Loucy (cell line): Measurements from ENCODE around the gene CDC42BPA.

ENCODE experiments used
- H2AFZ ChIP-seq: fragments of 200-600 bp; sonication (generic); 2 replicates; pipeline ENCODE4 v1.6.0; 2016; ENCODE audit warnings: antibody characterized with exemption, mild to moderate bottlenecking, low read length, moderate library complexity
- H3F3A ChIP-seq: fragments of 200-600 bp; 2 replicates; pipeline ENCODE4 v1.6.0; 2016; ENCODE audit warnings: antibody characterized with exemption, low read depth, mild to moderate bottlenecking
- H3K27me3 ChIP-seq: fragments of 200-600 bp; sonication (generic); 2 replicates; pipeline ENCODE4 v1.6.1; 2014; ENCODE audit warnings: low read length, mild to moderate bottlenecking; ENCODE audit not compliant: insufficient read depth, poor library complexity, severe bottlenecking
- H3K36me3 ChIP-seq: fragments of 200-600 bp; sonication (generic); 2 replicates; pipeline ENCODE4 v1.6.1; 2016; ENCODE audit warnings: low read length; ENCODE audit not compliant: insufficient read depth
- H3K4me1 ChIP-seq: fragments of 200-600 bp; sonication (generic); 2 replicates; pipeline ENCODE4 v1.5.1; 2014; ENCODE audit warnings: low read length, mild to moderate bottlenecking; ENCODE audit not compliant: insufficient read depth, poor library complexity, severe bottlenecking
- H3K4me2 ChIP-seq: fragments of 200-600 bp; sonication (generic); 2 replicates; pipeline ENCODE4 v1.6.0; 2014; ENCODE audit warnings: antibody characterized with exemption, low read length, low read depth, mild to moderate bottlenecking; ENCODE audit not compliant: poor library complexity, severe bottlenecking
- H3K4me3 ChIP-seq: fragments of 200-600 bp; sonication (generic); 2 replicates; pipeline ENCODE4 v1.5.1; 2014; ENCODE audit warnings: low read length, mild to moderate bottlenecking, mixed read lengths; ENCODE audit not compliant: poor library complexity, severe bottlenecking
- H3K79me2 ChIP-seq: fragments of 200-600 bp; sonication (generic); 2 replicates; pipeline ENCODE4 v1.6.1; 2014; ENCODE audit warnings: low read length; ENCODE audit not compliant: insufficient read depth
- H3K9ac ChIP-seq: fragments of 200-600 bp; sonication (generic); 2 replicates; pipeline ENCODE4 v1.6.0; 2014; ENCODE audit warnings: mild to moderate bottlenecking, low read depth, low read length, moderate library complexity; ENCODE audit not compliant: poor library complexity, severe bottlenecking
- H3K9me2 ChIP-seq: fragments of 200-600 bp; sonication (generic); replicated peaks from 2 replicates; pipeline ENCODE4 v1.6.1; 2016; ENCODE audit warnings: low read depth, low read length, mixed read lengths
- H3K9me3 ChIP-seq: fragments of 200-600 bp; sonication (generic); 2 replicates; pipeline ENCODE4 v1.6.1; 2014; ENCODE audit warnings: mild to moderate bottlenecking, antibody characterized with exemption, low read length, low read depth; ENCODE audit not compliant: insufficient read depth
- H4K20me1 ChIP-seq: fragments of 200-600 bp; sonication (generic); 2 replicates; pipeline ENCODE4 v1.6.0; 2014; ENCODE audit warnings: antibody characterized with exemption, low read length, mild to moderate bottlenecking; ENCODE audit not compliant: insufficient read depth, poor library complexity, severe bottlenecking
- EZH2phosphoT487 ChIP-seq: fragments of 200-600 bp; IDR thresholded peaks from 2 replicates; pipeline ENCODE4 v1.6.1; 2018; ENCODE audit warnings: antibody characterized with exemption, mild to moderate bottlenecking, moderate library complexity, borderline replicate concordance
- TF ChIP-seq, protein P1 (sequence below): fragments of 200-600 bp; sonication (generic); conservative IDR thresholded peaks from 2 replicates; pipeline ENCODE4 v1.5.1; 2014; ENCODE audit warnings: mild to moderate bottlenecking, antibody characterized with exemption, low read length

Gene CDC42BPA

DNA sequence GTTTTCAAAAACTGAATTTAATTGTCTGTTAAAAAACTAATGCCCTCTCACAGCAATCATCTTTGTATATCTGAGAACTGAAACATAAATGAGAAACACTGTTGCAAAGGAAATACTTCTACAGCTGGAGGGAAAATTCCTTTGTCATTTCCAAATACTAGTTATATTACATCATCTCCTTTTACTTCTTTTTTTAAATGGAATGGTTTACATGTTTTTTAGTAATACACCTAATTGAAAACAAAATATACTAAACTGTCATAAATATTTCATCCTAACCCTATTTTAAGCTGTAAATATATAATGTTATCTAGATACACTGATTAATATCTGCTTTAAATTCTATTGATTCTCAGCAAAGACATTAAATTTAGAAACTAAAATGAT is 19.1 kb downstream of the CDC42BPA start:
- Histone ChIP-seq H3K4me3 (no peak overlapping the region), H3K9ac (no peak overlapping the region), H3K36me3 (no peaks in the 10 kb centered on the region), H3K4me1 (no peaks in the 10 kb centered on the region), H3K27me3 (no peaks in the 10 kb centered on the region), H3K9me3 (no peaks in the 10 kb centered on the region), H3F3A (no peaks in the 10 kb centered on the region), H4K20me1 (no peaks in the 10 kb centered on the region), H3K4me2 (no peak overlapping the region), H2AFZ (no peak overlapping the region), H3K9me2 (no peaks in the 10 kb centered on the region), H3K79me2 (no peaks in the 10 kb centered on the region)
- TF ChIP-seq, protein P1, sequence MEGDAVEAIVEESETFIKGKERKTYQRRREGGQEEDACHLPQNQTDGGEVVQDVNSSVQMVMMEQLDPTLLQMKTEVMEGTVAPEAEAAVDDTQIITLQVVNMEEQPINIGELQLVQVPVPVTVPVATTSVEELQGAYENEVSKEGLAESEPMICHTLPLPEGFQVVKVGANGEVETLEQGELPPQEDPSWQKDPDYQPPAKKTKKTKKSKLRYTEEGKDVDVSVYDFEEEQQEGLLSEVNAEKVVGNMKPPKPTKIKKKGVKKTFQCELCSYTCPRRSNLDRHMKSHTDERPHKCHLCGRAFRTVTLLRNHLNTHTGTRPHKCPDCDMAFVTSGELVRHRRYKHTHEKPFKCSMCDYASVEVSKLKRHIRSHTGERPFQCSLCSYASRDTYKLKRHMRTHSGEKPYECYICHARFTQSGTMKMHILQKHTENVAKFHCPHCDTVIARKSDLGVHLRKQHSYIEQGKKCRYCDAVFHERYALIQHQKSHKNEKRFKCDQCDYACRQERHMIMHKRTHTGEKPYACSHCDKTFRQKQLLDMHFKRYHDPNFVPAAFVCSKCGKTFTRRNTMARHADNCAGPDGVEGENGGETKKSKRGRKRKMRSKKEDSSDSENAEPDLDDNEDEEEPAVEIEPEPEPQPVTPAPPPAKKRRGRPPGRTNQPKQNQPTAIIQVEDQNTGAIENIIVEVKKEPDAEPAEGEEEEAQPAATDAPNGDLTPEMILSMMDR = no peak
- no peak for TF ChIP-seq EZH2phosphoT487

DNA sequence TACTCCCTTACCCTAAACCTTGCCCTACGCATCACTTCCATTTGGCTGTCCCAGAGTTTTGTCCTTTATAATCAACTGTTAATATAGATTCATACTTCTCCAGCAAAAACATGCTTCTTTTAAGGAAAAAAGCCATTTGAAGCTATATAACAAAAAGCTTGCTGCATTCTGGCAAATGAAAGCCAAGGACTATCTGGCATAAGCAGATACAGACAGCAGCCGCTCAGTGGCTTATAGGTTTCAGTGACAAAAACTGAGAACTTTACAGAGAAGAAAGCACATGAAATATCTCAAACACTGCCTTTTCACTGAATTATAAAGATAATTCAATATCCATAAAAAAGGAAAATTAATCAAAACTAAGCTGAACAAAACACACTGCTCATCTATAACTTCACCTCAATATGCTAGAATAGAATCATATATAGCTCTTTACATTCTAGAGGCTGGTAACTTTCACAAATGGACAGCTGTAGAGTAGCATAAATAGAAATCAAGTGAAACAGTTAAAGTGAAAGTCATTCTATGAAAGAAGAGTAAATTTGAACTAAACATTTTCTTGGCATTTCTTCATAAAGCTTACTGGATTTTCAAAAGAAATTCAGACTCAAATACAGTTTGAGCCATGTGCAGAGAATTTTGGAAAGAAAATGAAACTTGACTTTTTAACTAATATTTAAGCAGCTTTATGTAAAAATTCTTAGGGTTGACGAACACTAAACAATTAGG is 19.6 kb downstream of the CDC42BPA start:
- Histone ChIP-seq H3K4me1 (no peaks in the 10 kb centered on the region), H4K20me1 (no peaks in the 10 kb centered on the region), H3K79me2 (no peaks in the 10 kb centered on the region), H3K9ac (no peak overlapping the region), H3K4me2 (no peak overlapping the region), H3K9me2 (no peaks in the 10 kb centered on the region), H3K27me3 (no peaks in the 10 kb centered on the region), H3K4me3 (no peak overlapping the region), H3K36me3 (no peaks in the 10 kb centered on the region), H3K9me3 (no peaks in the 10 kb centered on the region), H3F3A (no peaks in the 10 kb centered on the region), H2AFZ (no peak overlapping the region)
- TF ChIP-seq, protein P1 = no peak
- no peak for TF ChIP-seq EZH2phosphoT487

DNA sequence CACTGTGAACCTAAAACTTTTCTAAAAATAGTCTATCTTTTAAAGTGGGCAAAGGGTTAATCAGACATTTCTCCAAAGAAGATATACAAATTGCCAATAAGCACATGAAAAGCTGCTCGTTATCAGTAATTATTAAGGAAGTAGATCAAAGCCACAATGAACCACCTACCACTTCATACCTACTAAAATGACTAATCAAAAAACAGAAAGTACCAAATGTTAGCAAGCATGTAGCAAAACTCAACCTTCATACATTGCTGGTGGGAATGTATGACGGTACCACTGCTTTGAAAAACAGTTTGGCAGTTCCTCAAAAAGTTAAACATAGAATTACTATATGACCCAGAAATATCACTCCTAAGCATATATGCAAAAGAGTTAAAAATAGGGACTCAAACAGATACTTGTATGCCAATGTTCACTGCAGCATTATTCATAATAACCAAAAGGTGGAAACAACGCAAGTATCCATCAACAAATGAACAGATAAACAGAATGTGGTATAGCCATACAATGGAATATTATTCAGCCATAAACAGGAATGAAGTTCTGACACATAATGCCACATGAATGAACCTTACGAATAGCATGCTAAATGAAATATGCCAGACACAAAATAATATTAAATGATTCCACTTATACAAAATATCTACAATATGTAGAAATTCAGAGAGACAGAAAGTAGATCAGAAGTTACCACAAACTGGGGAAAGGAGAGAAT is 21.1 kb downstream of the CDC42BPA start:
- Histone ChIP-seq H3K4me3 (no peak overlapping the region), H3K9me2 (no peaks in the 10 kb centered on the region), H3K4me2 (no peak overlapping the region), H3K27me3 (no peaks in the 10 kb centered on the region), H3K4me1 (no peaks in the 10 kb centered on the region), H3K9ac (no peak overlapping the region), H3K9me3 (no peaks in the 10 kb centered on the region), H3K79me2 (no peaks in the 10 kb centered on the region), H4K20me1 (no peaks in the 10 kb centered on the region), H2AFZ (no peak overlapping the region), H3K36me3 (no peaks in the 10 kb centered on the region), H3F3A (no peaks in the 10 kb centered on the region)
- TF ChIP-seq, protein P1 = no peak
- no peak for TF ChIP-seq EZH2phosphoT487
